ENCODE measurements around the gene SERTAD4. TPM values are rescaled to one million over a fixed set of nuclear protein-coding genes. Genes with fewer than 3 reads are reported as not detected.

The SERTAD4 gene
- polyA plus RNA-seq, 6 donors from 2014 or later: not detected

- Mint-ChIP-seq H3K27ac (no peak overlapping the region), H3K9me3 (no peaks in the 10 kb centered on the region), H3K27me3 (peaks cover 51 to 70% (median 53%) of the 10 kb centered on the region in 3 donors), H3K4me3 (no peak overlapping the region), H3K36me3 (no peaks in the 10 kb centered on the region), H3K4me1 (peaks cover 4 to 11% (median 5%) of the 10 kb centered on the region in 3 donors)
- no peak for DNase-seq
- no peak for ATAC-seq (ENCODE audit: low read depth in 2 of 2)
Measured at GRCh38 chr1:210236840-210237409, 4.3 kb downstream of the SERTAD4 start.

GRCh38 chr1:210237479-210237878 lies 4.9 kb downstream of the SERTAD4 start:
- no peaks in the 10 kb centered on the region for H3K9me3 Mint-ChIP-seq
- no peak for ATAC-seq (ENCODE audit: low read depth in 2 of 2)
- H3K4me3 Mint-ChIP-seq: no peak overlapping the region
- H3K36me3 Mint-ChIP-seq: no peaks in the 10 kb centered on the region
- no peak overlapping the region for H3K27ac Mint-ChIP-seq
- DNase-seq: no peak
- H3K4me1 Mint-ChIP-seq: peaks cover 0 to 8% (median 5%) of the 10 kb centered on the region in 3 donors
- peaks cover 48 to 70% (median 55%) of the 10 kb centered on the region in 3 donors for H3K27me3 Mint-ChIP-seq

GRCh38 chr1:210237981-210238380 lies 5.4 kb downstream of the SERTAD4 start:
- H3K4me3 Mint-ChIP-seq: no peak overlapping the region
- DNase-seq (no peak), ATAC-seq (ENCODE audit: low read depth in 2 of 2) (no peak)
- no peaks in the 10 kb centered on the region for H3K9me3 Mint-ChIP-seq
- H3K36me3 Mint-ChIP-seq: no peaks in the 10 kb centered on the region
- H3K27me3 Mint-ChIP-seq: peaks cover 49 to 74% (median 55%) of the 10 kb centered on the region in 3 donors
- peaks cover 0 to 8% (median 5%) of the 10 kb centered on the region in 3 donors for H3K4me1 Mint-ChIP-seq
- H3K27ac Mint-ChIP-seq: peak overlapping the region in 1 of 6 donors; percentile 38

GRCh38 chr1:210239349-210240111 lies 6.9 kb downstream of the SERTAD4 start:
- H3K4me3 Mint-ChIP-seq: no peak overlapping the region
- ATAC-seq (ENCODE audit: low read depth in 2 of 2): no peak
- H3K27ac Mint-ChIP-seq: no peak overlapping the region
- H3K27me3 Mint-ChIP-seq: peaks cover 49 to 75% (median 62%) of the 10 kb centered on the region in 3 donors
- H3K36me3 Mint-ChIP-seq: no peaks in the 10 kb centered on the region
- peaks cover 0 to 2% (median 0%) of the 10 kb centered on the region in 3 donors for H3K4me1 Mint-ChIP-seq
- no peak for DNase-seq
- H3K9me3 Mint-ChIP-seq: no peaks in the 10 kb centered on the region

GRCh38 chr1:210241121-210241520 lies 8.5 kb downstream of the SERTAD4 start:
- DNase-seq (no peak), ATAC-seq (ENCODE audit: low read depth in 2 of 2) (no peak)
- Mint-ChIP-seq H3K27me3 (peaks cover 47 to 72% (median 53%) of the 10 kb centered on the region in 3 donors), H3K27ac (no peak overlapping the region), H3K4me3 (no peak overlapping the region), H3K9me3 (no peaks in the 10 kb centered on the region), H3K4me1 (peaks cover 0 to under 1% (median 0%) of the 10 kb centered on the region in 3 donors), H3K36me3 (no peaks in the 10 kb centered on the region)

GRCh38 chr1:210244746-210245367 lies 12.3 kb downstream of the SERTAD4 start:
- Mint-ChIP-seq H3K4me1 (peaks cover 0 to 6% (median 4%) of the 10 kb centered on the region in 3 donors), H3K27me3 (peaks cover 36 to 67% (median 57%) of the 10 kb centered on the region in 3 donors), H3K36me3 (no peaks in the 10 kb centered on the region), H3K27ac (no peak overlapping the region), H3K4me3 (no peak overlapping the region), H3K9me3 (no peaks in the 10 kb centered on the region)
- DNase-seq (no peak), ATAC-seq (ENCODE audit: low read depth in 2 of 2) (no peak)

GRCh38 chr1:210246447-210246846 lies 13.9 kb downstream of the SERTAD4 start:
- no peaks in the 10 kb centered on the region for H3K36me3 Mint-ChIP-seq

GRCh38 chr1:210248341-210248740 lies 15.7 kb downstream of the SERTAD4 start:
- peaks cover 17 to 26% (median 21%) of the 10 kb centered on the region in 3 donors for H3K4me1 Mint-ChIP-seq
- H3K27ac Mint-ChIP-seq: no peak overlapping the region
- no peaks in the 10 kb centered on the region for H3K9me3 Mint-ChIP-seq
- no peaks in the 10 kb centered on the region for H3K36me3 Mint-ChIP-seq
- DNase-seq (no peak), ATAC-seq (ENCODE audit: low read depth in 2 of 2) (no peak)
- no peak overlapping the region for H3K4me3 Mint-ChIP-seq
- peaks cover 29 to 49% (median 41%) of the 10 kb centered on the region in 3 donors for H3K27me3 Mint-ChIP-seq

More at GRCh38 chr1:210246447-210246846, 13.9 kb downstream of the SERTAD4 start:
- H3K27ac Mint-ChIP-seq: no peak overlapping the region
- H3K4me1 Mint-ChIP-seq: peaks cover 10 to 16% (median 11%) of the 10 kb centered on the region in 3 donors
- H3K4me3 Mint-ChIP-seq: no peak overlapping the region
- ATAC-seq (ENCODE audit: low read depth in 2 of 2): peak in 1 of 2 donors; percentile 36
- DNase-seq: no peak
- H3K9me3 Mint-ChIP-seq: no peaks in the 10 kb centered on the region
- peaks cover 27 to 60% (median 52%) of the 10 kb centered on the region in 3 donors for H3K27me3 Mint-ChIP-seq

- Mint-ChIP-seq H3K27me3 (peaks cover 35 to 60% (median 53%) of the 10 kb centered on the region in 3 donors), H3K27ac (peak overlapping the region in 4 of 6 donors; percentile 68 to 94 (median 82)), H3K4me3 (peak overlapping the region; percentile 48 to 92 (median 86)), H3K36me3 (no peaks in the 10 kb centered on the region), H3K9me3 (no peaks in the 10 kb centered on the region), H3K4me1 (peaks cover 17 to 26% (median 21%) of the 10 kb centered on the region in 3 donors)
- ATAC-seq (ENCODE audit: low read depth in 2 of 2) (peak; percentile 52 to 57), DNase-seq (no peak)
Measured at GRCh38 chr1:210250665-210250997, 18.0 kb downstream of the SERTAD4 start.

- Mint-ChIP-seq H3K27me3 (peaks cover 40 to 64% (median 52%) of the 10 kb centered on the region in 3 donors), H3K4me3 (peak overlapping the region; percentile 48 to 92 (median 86)), H3K36me3 (no peaks in the 10 kb centered on the region), H3K9me3 (no peaks in the 10 kb centered on the region), H3K27ac (peak overlapping the region in 5 of 6 donors; percentile 68 to 94 (median 90)), H3K4me1 (peaks cover 16 to 26% (median 21%) of the 10 kb centered on the region in 3 donors)
- DNase-seq (peak; percentile 20), ATAC-seq (ENCODE audit: low read depth in 2 of 2) (peak; percentile 64 to 66)
Measured at GRCh38 chr1:210250998-210251679, 18.5 kb downstream of the SERTAD4 start.

GRCh38 chr1:210251680-210252490 lies 19.3 kb downstream of the SERTAD4 start:
- Mint-ChIP-seq H3K27me3 (peaks cover 41 to 60% (median 45%) of the 10 kb centered on the region in 3 donors), H3K4me1 (peaks cover 13 to 22% (median 21%) of the 10 kb centered on the region in 3 donors), H3K9me3 (no peaks in the 10 kb centered on the region), H3K4me3 (peak overlapping the region; percentile 73 to 96 (median 90)), H3K27ac (peak overlapping the region in 2 of 6 donors; percentile 74 to 85), H3K36me3 (no peaks in the 10 kb centered on the region)
- ATAC-seq (ENCODE audit: low read depth in 2 of 2) (peak in 1 of 2 donors; percentile 17), DNase-seq (no peak)

- Mint-ChIP-seq H3K27me3 (peaks cover 41 to 53% (median 46%) of the 10 kb centered on the region in 3 donors), H3K4me3 (peak overlapping the region; percentile 73 to 96 (median 86)), H3K36me3 (no peaks in the 10 kb centered on the region), H3K9me3 (no peaks in the 10 kb centered on the region), H3K4me1 (peaks cover 13 to 21% (median 20%) of the 10 kb centered on the region in 3 donors), H3K27ac (no peak overlapping the region)
- ATAC-seq (ENCODE audit: low read depth in 2 of 2) (no peak), DNase-seq (no peak)
Measured at GRCh38 chr1:210252621-210253051, 20.0 kb downstream of the SERTAD4 start.

Measured in naive B cell (primary cell).